SU-DHL-6 (cell line): ENCODE results near the gene PCDHGA7.

ENCODE experiments used
- CTCF ChIP-seq: fragments of 200-600 bp; sonication (generic); IDR thresholded peaks from one replicate; pipeline ENCODE4 v1.5.1; 2017; ENCODE audit warnings: antibody characterized with exemption, mild to moderate bottlenecking, low read length, moderate library complexity; ENCODE audit not compliant: insufficient read depth, poor library complexity, severe bottlenecking
- EZH2phosphoT487 ChIP-seq: fragments of 200-600 bp; sonication (generic), shearing (Covaris generic); conservative IDR thresholded peaks from 2 replicates; pipeline ENCODE4 v1.6.1; 2018; ENCODE audit warnings: mild to moderate bottlenecking, antibody characterized with exemption, low read length, moderate library complexity, mixed read lengths

GRCh38 chr5:141411575-141411974 lies 29.0 kb downstream of the PCDHGA7 start:
- TF ChIP-seq EZH2phosphoT487 (no peak), CTCF (no peak)
